IgD-negative memory B cell (primary cell): ENCODE measurements around the gene EPHA3. TPM values are rescaled to one million over a fixed set of nuclear protein-coding genes. Genes with fewer than 3 reads are reported as not detected.

Experiments used
- H3K27ac Mint-ChIP-seq, 3 donors: one replicate each; pipeline ENCODE4 v1.8.0; 2020 to 2022; ENCODE audit warnings: mild to moderate bottlenecking in 3 of 3, mixed read lengths in 3 of 3, moderate library complexity in 1 of 3
- H3K27me3 Mint-ChIP-seq: one replicate; pipeline ENCODE4 v1.8.0; 2021; ENCODE audit warnings: mixed read lengths
- H3K36me3 Mint-ChIP-seq: one replicate; pipeline ENCODE4 v1.8.0; 2020; ENCODE audit warnings: mild to moderate bottlenecking, mixed read lengths
- H3K4me1 Mint-ChIP-seq, 3 donors: one replicate each; pipeline ENCODE4 v1.8.0; 2020 to 2022; ENCODE audit warnings: mixed read lengths in 3 of 3, mild to moderate bottlenecking in 1 of 3
- H3K4me3 Mint-ChIP-seq, 4 donors: one replicate each; pipeline ENCODE4 v1.8.0; 2020 to 2022; ENCODE audit warnings: mild to moderate bottlenecking in 4 of 4, mixed read lengths in 4 of 4, moderate library complexity in 3 of 4
- H3K9me3 Mint-ChIP-seq, 3 donors: one replicate each; pipeline ENCODE4 v1.8.0; 2020 to 2021; ENCODE audit warnings: mixed read lengths in 3 of 3, mild to moderate bottlenecking in 1 of 3
- polyA plus RNA-seq: library from polyadenylated mRNA; unstranded; fragments of 300-500 nt; fragmentation: Illumina TruSeq; gene quantifications from one replicate; pipeline ENCODE4 v1.2.3, GENCODE V29; 2021

The EPHA3 gene
- polyA plus RNA-seq = not detected

DNA sequence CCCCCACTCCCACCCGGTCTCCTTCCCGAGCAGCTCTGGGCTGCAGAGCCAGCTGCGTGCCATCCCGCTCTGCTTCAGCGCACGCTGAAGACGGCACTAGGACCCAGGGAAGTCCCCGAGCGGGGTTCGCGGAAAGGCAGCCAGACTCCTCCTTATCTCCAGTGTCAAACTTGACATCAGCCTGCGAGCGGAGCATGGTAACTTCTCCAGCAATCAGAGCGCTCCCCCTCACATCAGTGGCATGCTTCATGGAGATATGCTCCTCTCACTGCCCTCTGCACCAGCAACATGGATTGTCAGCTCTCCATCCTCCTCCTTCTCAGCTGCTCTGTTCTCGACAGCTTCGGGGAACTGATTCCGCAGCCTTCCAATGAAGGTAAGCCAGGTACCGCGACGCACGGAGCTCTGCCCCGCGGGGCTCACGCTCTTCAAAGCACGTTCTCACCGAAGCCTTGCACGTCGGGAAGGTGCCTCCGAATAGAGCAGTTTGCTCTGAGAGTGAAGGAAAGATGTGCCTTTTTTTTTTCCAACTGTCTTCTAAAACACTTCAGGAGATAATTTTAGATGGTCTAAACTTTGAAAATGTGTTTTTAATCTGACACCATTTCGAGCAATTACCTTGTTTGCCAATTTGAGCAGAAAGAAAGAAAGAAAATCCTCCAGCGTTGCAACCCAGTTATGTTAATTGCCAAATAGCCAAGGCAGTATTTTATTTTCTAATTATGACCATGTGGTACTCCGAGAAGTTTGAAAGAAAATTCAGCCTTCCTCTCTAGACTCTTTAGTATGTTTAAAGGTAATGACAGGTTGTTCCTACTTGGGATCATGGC, at the start of gene EPHA3:
EPHA3 (plus strand) TSS at position 161 of the 830 bp plus-strand sequence; CDS start at position 289, 128 bp downstream.
- no peaks in the 10 kb centered on the region for H3K36me3 Mint-ChIP-seq
- peak within 1 kb of the TSS; percentile 27 to 93 (median 84) for H3K4me3 Mint-ChIP-seq
- H3K27me3 Mint-ChIP-seq = peaks cover 16% of the 10 kb centered on the region
- H3K27ac Mint-ChIP-seq = no peak within 1 kb of the TSS
- H3K9me3 Mint-ChIP-seq = no peaks in the 10 kb centered on the region
- H3K4me1 Mint-ChIP-seq = peaks cover 6 to 15% (median 11%) of the 10 kb centered on the region in 3 donors

DNA sequence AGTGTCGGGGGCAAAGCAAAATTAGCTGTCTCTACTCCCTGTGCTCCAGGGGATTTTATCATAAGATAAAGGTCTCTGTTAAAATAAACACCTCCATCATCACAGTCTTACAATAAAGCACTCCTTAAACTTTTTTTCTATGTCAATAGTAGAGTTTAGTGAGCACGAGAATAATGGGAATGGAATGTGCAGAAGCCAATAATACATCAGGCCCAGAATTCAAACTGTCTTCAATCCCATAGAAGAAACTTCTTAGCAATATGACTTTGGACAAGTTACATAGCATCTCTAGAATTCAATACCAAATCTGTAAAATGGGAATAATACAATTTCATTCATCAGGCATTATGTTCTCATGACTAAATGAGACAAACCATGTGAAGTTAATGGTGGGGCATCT, 49.0 kb upstream of the EPHA3 start:
- Mint-ChIP-seq H3K36me3 (no peaks in the 10 kb centered on the region), H3K27ac (no peak overlapping the region), H3K27me3 (no peaks in the 10 kb centered on the region), H3K4me3 (no peak overlapping the region), H3K9me3 (peaks cover 0 to 1% (median 0%) of the 10 kb centered on the region in 3 donors), H3K4me1 (no peaks in the 10 kb centered on the region)

DNA sequence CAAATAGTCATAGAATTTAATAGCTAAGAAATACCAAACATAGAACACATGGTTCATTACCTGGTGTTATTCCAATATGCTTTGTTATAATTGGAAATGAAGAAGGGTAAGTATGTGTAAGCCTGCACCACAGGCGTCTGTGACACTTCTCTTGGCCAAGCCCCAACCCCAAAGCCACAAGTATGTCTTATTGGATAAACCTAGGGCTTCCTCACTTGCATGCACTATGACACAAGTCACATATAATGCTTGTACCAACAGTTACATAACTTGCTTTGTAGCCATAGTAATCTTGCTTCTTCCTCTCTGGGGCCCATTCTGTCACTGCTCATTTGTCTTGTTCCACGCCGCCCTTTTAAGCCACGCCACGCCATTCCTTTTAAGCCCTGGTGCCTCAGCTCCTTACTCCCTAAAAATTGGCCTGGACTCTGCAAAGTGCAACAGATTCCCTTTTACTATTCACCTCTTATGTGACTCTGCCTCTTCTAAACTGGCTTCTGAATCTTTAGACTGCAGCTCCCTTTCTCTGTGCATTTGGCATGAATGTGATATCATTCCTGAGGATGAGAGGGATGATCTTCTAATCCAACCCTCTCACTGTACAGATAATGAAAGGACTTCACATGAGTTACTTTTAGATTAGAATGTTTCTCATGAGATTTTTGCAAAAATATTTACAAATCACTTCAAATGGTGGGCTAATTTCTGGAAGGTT, 48.1 kb upstream of the EPHA3 start:
- no peaks in the 10 kb centered on the region for H3K36me3 Mint-ChIP-seq
- no peaks in the 10 kb centered on the region for H3K4me1 Mint-ChIP-seq
- no peak overlapping the region for H3K4me3 Mint-ChIP-seq
- H3K27ac Mint-ChIP-seq = no peak overlapping the region
- peaks cover 0 to 1% (median 0%) of the 10 kb centered on the region in 3 donors for H3K9me3 Mint-ChIP-seq
- H3K27me3 Mint-ChIP-seq = no peaks in the 10 kb centered on the region

DNA sequence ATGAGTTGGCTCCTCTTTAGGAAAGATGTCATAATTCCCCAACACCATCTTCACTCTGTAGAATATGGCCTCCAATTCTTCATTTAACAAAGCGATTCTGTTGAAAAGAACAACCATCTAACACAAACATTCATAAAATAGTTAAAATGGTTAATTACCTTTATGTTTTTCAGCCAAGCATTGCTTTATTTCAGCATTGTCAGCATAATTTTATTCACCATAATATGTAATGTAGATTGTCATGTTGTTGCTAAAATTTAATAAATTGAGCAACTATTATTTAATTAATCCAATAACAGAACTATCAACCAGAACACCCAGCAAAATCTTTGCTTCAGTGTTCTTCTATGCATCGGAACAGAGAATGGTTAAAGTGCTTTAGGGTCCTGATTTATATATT, 46.2 kb upstream of the EPHA3 start:
- no peaks in the 10 kb centered on the region for H3K4me1 Mint-ChIP-seq
- H3K27me3 Mint-ChIP-seq = no peaks in the 10 kb centered on the region
- peaks cover 0 to 1% (median 1%) of the 10 kb centered on the region in 3 donors for H3K9me3 Mint-ChIP-seq
- peak overlapping the region in 1 of 4 donors; percentile 51 for H3K4me3 Mint-ChIP-seq
- no peak overlapping the region for H3K27ac Mint-ChIP-seq
- no peaks in the 10 kb centered on the region for H3K36me3 Mint-ChIP-seq

DNA sequence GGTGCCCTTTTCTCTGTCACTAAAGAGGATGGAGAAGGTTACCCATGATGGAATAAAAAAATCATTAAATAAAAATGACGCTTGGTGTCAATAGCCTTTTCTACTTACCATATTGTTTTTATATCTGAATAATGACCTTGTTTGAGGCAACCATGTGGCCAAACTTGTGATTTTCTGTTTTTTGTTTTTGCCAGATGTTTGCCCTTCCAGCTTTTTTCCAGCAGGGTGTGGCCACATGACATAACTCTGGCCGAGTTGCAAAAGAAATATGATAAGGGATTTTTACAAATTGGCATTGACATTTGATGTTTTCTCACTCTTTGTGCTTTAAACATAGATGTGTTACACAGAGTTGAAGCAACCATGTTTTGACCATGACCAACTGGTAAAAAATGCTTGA, 39.7 kb upstream of the EPHA3 start:
- no peaks in the 10 kb centered on the region for H3K27me3 Mint-ChIP-seq
- peaks cover 0 to 5% (median 1%) of the 10 kb centered on the region in 3 donors for H3K9me3 Mint-ChIP-seq
- no peak overlapping the region for H3K27ac Mint-ChIP-seq
- no peak overlapping the region for H3K4me3 Mint-ChIP-seq
- H3K36me3 Mint-ChIP-seq = no peaks in the 10 kb centered on the region
- no peaks in the 10 kb centered on the region for H3K4me1 Mint-ChIP-seq

DNA sequence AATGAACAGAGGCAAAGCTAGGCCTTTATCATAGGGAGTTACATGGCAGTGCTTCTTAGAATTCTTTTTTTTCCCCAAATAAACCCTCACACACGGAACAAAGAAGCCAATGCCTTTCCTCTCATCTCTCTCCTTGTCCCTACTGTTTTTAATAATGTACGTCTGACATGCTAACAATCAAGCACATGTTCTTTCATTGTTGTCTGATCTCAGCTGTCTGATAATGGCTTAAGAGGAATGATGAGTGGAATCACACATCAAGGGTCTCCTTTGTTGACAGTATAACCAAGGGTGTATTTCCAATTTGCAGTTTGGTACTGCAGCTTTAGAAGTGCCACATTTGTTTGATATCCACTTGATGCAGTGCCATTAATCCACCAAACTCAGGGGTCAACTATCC, 34.8 kb upstream of the EPHA3 start:
- no peaks in the 10 kb centered on the region for H3K27me3 Mint-ChIP-seq
- H3K9me3 Mint-ChIP-seq = peaks cover 0 to 7% (median 0%) of the 10 kb centered on the region in 3 donors
- no peaks in the 10 kb centered on the region for H3K36me3 Mint-ChIP-seq
- peaks cover 0 to 1% (median 0%) of the 10 kb centered on the region in 3 donors for H3K4me1 Mint-ChIP-seq
- H3K27ac Mint-ChIP-seq = no peak overlapping the region
- H3K4me3 Mint-ChIP-seq = no peak overlapping the region

DNA sequence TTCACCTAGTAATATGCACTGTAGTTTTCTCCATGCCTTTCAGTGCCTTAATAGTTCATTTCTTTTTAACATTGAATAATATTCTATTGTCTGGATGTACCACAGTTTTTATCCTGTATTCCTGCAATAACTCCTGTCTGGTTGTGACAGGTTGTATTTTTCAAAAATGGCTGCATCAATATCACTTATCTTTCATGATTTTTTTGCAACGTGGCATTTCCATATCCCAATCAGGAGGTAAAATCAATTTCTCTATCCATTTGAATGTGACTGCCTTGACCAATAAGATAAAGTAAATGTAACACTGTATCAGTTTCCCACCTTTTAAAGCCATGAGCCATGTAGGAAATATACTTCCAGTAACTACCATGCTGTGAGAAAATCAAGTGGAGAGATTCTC, 27.5 kb upstream of the EPHA3 start:
- Mint-ChIP-seq H3K27ac (no peak overlapping the region), H3K4me1 (peaks cover 0 to 1% (median 0%) of the 10 kb centered on the region in 3 donors), H3K9me3 (peaks cover 0 to 2% (median 0%) of the 10 kb centered on the region in 3 donors), H3K4me3 (no peak overlapping the region), H3K36me3 (no peaks in the 10 kb centered on the region), H3K27me3 (no peaks in the 10 kb centered on the region)

DNA sequence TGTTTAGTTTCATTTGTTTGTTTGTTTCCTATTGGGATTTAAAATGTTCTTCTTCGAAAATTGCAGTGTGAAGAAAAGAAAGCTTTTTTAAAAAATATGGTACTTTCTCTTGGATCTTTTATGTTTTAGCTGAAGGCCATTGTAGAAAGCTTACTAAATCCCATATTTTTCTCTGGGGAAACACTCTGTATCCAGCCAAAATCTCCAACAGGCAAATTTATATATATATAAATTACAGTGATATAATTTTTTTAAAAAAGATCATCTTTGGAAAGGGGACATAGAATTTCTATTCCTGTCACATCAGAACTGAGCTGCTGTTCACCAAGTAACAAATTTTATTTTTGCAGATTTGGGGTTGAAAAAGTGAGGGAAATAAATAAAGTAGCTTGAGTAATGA, 19.6 kb upstream of the EPHA3 start:
- Mint-ChIP-seq H3K9me3 (no peaks in the 10 kb centered on the region), H3K4me1 (no peaks in the 10 kb centered on the region), H3K27me3 (no peaks in the 10 kb centered on the region), H3K36me3 (no peaks in the 10 kb centered on the region), H3K4me3 (no peak overlapping the region), H3K27ac (no peak overlapping the region)

DNA sequence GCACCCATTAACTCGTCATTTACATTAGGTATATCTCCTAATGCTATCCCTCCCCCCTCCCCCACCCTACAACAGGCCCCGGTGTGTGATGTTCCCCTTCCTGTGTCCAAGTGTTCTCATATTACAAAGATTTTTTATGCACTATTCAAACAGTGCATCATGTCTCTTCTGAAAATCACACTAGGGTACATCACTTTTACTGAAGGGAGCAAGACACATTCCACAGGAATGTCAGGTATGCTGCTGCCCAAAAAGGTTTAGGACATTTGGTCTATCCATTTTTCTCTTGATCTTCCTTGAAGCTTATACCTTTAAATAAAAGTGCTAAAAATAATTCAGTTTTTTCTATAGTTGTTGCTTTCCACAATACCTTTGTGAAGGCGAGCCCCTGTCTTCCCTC, 9.2 kb upstream of the EPHA3 start:
- Mint-ChIP-seq H3K9me3 (no peaks in the 10 kb centered on the region), H3K27ac (no peak overlapping the region), H3K36me3 (peaks cover 2% of the 10 kb centered on the region), H3K4me1 (peaks cover 0 to 2% (median 0%) of the 10 kb centered on the region in 3 donors), H3K27me3 (no peaks in the 10 kb centered on the region), H3K4me3 (no peak overlapping the region)

DNA sequence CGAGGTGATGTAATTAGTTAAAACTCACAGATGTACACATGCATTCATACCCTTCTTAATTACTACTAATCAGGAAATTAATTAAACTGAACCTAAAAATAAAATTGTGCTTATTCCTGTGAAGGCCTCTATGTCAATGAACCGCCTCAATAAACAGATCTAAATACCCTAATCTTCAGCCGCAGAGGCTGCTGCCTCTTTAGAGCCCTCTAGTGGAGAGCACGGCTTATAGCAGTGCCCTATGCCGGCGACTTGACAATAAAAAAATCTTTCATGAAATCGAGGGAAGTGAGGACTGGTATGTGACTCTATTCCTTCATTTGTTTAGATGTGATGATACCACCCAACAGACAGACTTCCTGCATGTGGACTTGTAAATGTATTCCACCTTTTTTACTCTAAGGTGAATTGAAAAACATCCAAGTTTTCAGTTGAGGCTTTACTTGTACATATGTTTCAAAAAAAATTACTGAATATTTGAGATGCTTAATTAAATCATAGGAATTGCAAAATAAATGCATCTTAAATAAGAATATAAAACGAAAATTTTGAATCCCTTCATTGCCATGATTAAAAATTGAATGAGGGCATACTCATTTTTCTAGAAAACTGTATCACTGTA, 8.3 kb upstream of the EPHA3 start:
- no peaks in the 10 kb centered on the region for H3K27me3 Mint-ChIP-seq
- peaks cover 0 to 2% (median 0%) of the 10 kb centered on the region in 3 donors for H3K4me1 Mint-ChIP-seq
- H3K9me3 Mint-ChIP-seq = no peaks in the 10 kb centered on the region
- H3K4me3 Mint-ChIP-seq = no peak overlapping the region
- H3K27ac Mint-ChIP-seq = no peak overlapping the region
- peaks cover 2% of the 10 kb centered on the region for H3K36me3 Mint-ChIP-seq

DNA sequence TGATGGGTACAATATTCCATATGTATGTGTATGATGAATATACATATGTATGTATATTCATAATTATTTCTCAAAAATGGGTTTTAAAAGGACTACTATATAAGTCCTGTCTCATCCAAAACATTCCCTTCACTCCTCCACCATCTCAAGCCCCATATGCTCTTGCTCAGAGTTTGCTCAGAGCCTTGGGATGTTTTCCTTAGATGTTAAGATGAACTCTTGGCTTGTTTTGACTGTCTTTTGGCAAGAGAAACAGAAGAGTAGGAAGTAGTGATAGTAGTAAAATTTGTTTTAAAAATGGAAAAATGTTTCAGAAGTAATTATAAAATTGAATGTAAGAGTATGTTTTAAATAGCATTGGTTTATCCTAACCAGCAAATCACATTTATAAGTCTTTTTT, 6.2 kb upstream of the EPHA3 start:
- Mint-ChIP-seq H3K4me1 (peaks cover 0 to 2% (median 0%) of the 10 kb centered on the region in 3 donors), H3K27me3 (no peaks in the 10 kb centered on the region), H3K27ac (no peak overlapping the region), H3K9me3 (no peaks in the 10 kb centered on the region), H3K4me3 (no peak overlapping the region), H3K36me3 (peaks cover 2% of the 10 kb centered on the region)

DNA sequence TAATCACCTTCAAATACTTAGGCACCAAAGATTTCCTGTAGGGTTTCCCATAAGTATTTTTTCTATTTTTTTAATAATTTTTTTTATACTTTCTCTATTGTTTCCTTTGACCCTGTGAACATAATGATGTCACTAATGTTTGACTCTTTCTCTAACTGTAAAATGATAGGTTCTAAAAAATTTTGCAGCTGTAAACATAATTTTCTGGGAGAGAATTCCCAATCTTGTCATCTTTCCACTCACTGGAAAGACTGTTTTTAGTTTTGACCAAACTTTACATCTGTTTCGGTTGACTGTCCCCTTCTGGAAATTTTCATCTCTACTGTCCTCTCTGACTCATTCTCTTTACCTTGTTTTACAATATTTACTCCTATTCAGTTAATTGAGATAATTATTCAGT, 5.5 kb upstream of the EPHA3 start:
- no peak overlapping the region for H3K4me3 Mint-ChIP-seq
- peaks cover 5% of the 10 kb centered on the region for H3K27me3 Mint-ChIP-seq
- H3K27ac Mint-ChIP-seq = no peak overlapping the region
- peaks cover 2% of the 10 kb centered on the region for H3K36me3 Mint-ChIP-seq
- peaks cover 0 to 6% (median 4%) of the 10 kb centered on the region in 3 donors for H3K4me1 Mint-ChIP-seq
- H3K9me3 Mint-ChIP-seq = no peaks in the 10 kb centered on the region

DNA sequence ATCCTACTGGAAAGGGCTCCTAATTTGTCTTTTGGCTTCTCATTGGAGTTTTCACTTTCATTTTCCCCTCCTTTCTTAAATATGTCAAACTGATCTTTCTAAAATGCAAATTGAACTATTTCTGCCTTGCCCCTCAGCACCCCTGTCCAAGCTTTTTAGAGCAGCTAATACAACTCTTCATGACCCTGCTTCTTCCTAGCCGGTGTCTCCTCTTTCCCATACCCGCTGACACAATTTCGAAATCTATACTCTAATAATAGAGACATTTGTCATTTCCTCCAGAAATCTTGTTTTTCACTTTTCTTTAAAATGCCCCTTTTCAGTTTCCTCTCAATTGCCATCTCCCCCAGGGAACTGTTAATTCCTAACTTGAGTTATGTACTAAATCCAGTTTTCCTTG, 2.9 kb upstream of the EPHA3 start:
- H3K27me3 Mint-ChIP-seq = peaks cover 14% of the 10 kb centered on the region
- H3K9me3 Mint-ChIP-seq = no peaks in the 10 kb centered on the region
- H3K4me3 Mint-ChIP-seq = no peak overlapping the region
- no peaks in the 10 kb centered on the region for H3K36me3 Mint-ChIP-seq
- no peak overlapping the region for H3K27ac Mint-ChIP-seq
- peaks cover 6 to 15% (median 11%) of the 10 kb centered on the region in 3 donors for H3K4me1 Mint-ChIP-seq

DNA sequence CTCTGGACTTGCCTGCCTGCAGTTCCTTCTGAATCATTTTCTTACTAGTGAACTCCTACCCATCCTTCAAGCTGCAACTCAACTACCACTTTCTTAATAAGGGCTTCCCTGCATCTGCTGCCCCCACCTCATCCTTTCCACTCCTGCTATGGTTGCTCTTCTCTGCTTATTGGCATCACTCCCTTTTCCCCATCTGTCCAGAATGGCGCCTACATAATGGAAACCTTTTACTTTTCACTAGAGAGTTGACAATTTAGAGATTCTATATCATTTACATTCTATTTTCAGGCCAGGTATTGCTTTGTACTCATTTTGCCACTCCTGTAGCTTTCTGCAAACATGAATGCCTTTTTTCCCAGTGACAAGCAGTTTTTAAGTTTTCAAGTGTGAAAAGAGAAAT, 1.9 kb upstream of the EPHA3 start:
- Mint-ChIP-seq H3K4me3 (no peak overlapping the region), H3K36me3 (no peaks in the 10 kb centered on the region), H3K4me1 (peaks cover 6 to 15% (median 11%) of the 10 kb centered on the region in 3 donors), H3K27ac (no peak overlapping the region), H3K27me3 (peaks cover 14% of the 10 kb centered on the region), H3K9me3 (no peaks in the 10 kb centered on the region)

DNA sequence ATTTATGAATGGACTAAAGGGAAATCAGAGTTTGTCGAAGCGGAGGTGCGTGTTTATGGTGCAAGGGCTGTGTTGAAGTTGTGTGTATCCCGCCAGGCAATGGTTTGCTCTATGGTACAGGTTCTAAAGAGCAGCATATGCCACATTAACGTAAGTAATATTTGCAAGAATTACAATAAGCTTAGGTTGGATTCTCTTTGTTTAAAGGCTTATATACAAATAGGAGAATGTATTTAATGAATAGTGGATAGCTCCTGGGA, 800 bp downstream of the EPHA3 start:
- H3K27me3 Mint-ChIP-seq = peaks cover 16% of the 10 kb centered on the region
- H3K4me1 Mint-ChIP-seq = peaks cover 6 to 15% (median 11%) of the 10 kb centered on the region in 3 donors
- no peaks in the 10 kb centered on the region for H3K36me3 Mint-ChIP-seq
- H3K4me3 Mint-ChIP-seq = peak overlapping the region in 3 of 4 donors; percentile 27 to 93 (median 91)
- no peak overlapping the region for H3K27ac Mint-ChIP-seq
- H3K9me3 Mint-ChIP-seq = no peaks in the 10 kb centered on the region
